GM18870 (cell line): Measurements from ENCODE around the gene STOX1.
"Not testable (repeated sequence)": the region's sequence is repeated elsewhere in the genome, so short reads cannot be mapped to it uniquely, and the experiment has no call there.

Experiments used
- ATAC-seq: cut with Tn5 transposase; IDR thresholded peaks from one replicate; pipeline ENCODE4 v1.9.1; 2021; ENCODE audit warnings: moderate library complexity; ENCODE audit not compliant: unreplicated experiment

The STOX1 gene, protein sequence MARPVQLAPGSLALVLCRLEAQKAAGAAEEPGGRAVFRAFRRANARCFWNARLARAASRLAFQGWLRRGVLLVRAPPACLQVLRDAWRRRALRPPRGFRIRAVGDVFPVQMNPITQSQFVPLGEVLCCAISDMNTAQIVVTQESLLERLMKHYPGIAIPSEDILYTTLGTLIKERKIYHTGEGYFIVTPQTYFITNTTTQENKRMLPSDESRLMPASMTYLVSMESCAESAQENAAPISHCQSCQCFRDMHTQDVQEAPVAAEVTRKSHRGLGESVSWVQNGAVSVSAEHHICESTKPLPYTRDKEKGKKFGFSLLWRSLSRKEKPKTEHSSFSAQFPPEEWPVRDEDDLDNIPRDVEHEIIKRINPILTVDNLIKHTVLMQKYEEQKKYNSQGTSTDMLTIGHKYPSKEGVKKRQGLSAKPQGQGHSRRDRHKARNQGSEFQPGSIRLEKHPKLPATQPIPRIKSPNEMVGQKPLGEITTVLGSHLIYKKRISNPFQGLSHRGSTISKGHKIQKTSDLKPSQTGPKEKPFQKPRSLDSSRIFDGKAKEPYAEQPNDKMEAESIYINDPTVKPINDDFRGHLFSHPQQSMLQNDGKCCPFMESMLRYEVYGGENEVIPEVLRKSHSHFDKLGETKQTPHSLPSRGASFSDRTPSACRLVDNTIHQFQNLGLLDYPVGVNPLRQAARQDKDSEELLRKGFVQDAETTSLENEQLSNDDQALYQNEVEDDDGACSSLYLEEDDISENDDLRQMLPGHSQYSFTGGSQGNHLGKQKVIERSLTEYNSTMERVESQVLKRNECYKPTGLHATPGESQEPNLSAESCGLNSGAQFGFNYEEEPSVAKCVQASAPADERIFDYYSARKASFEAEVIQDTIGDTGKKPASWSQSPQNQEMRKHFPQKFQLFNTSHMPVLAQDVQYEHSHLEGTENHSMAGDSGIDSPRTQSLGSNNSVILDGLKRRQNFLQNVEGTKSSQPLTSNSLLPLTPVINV

DNA sequence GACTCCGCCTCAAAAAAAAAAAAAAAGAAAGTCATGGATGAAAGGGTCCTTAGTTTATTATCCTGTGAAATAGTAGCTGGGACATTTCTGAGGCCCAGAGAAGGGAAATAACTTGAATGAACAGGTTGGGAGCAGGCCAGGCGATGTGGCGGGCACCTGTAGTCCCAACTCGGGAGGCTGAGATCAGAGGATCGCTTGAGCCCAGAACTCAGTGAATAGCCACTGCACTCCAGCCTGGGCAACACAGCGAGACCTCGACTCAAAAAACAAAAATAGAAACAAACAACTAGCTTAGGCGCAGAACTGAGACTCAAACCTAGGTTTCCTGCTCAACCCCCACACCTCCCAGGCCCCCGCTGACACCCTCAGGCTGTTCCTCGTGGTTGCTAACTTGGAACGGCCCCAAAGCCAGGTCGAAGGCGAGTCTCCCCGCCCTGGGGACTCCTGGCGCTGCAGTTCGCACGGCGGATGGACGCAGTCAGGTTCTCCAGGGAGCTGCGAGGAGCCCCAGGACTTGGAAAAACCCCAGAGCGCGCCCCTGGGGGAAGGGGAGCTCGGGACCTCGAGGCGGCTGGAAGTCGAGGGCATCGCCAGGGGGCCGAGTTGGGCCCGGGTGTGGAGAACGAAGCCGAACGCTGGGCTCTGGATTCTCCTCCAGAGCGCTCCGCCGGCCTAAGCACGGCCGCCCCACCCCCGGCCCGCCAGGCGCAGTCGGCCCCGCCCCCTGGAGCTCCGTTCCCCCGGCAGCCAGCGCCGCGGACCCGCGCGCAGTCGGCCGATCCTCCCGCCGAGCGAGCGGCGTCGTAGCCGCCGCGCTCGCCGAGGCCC is at the start of gene STOX1:
Gene STOX1, plus strand, starts transcription at position 768 of the 828 bp plus-strand sequence. CDS start 93 bp downstream, outside the sequence.
- no peak for ATAC-seq

DNA sequence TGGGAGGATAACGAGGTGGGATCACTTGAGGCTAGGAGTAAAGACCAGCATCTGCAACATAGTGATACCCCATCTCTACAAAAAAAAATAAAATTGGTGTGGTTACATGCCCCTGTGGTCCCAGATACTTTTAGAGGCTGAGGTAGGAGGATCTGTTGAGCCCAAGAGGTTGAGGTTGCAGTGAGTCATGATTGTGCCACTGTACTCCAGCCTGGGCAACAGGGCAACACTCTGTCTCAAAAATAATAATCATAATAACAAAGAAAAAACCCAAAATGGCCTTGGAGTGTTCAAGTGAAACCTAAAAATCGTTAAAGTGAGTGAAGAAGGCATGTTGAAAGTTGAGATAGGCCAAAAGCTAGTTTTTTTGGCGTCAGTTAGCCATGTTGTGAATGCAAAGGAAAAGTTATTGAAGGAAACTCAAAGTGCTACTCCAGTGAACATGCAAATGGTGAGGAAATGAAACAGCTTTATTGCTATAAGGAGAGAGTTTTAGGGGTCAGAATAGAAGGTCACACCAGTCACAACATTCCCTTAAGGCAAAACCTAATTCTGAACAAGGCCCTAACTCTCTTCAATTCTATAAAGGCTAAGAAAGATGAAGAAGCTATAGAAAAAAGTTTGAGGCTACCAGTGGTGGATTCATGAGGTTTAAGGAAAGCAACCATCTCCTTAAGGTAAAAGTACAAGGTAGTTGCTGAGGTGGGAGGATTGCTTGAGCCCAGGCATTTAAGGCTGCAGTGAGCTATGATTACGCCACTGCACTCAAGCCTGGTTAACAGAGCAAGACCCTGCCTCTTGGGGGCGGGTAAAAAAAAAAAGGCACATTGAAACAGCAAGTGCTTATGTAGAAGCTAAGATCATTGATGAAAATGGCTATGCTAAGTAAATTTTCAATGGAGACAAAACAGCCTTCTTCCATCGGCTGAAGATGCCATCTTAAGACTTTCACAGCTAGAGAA is 45.4 kb upstream of the STOX1 start:
- ATAC-seq, result no peak

DNA sequence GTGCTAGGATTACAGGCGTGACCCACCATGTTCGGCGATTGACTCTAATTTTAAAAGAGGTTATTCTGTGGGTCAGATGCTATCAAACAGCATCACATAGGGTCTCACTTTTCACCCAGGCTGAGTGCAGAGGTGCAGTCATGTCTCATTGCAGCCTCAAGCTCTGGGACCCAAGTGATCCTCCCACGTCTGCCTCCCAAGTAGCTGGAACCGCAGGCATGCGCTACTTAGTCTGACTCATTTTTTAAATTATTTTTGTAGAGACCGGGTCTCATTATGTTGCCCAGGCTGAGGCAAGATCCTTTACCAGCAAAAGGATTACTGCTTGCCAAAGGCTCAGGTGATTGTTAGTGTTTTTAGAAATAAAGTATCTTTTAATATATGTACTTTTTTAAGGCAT is 42.9 kb upstream of the STOX1 start:
- no peak for ATAC-seq

DNA sequence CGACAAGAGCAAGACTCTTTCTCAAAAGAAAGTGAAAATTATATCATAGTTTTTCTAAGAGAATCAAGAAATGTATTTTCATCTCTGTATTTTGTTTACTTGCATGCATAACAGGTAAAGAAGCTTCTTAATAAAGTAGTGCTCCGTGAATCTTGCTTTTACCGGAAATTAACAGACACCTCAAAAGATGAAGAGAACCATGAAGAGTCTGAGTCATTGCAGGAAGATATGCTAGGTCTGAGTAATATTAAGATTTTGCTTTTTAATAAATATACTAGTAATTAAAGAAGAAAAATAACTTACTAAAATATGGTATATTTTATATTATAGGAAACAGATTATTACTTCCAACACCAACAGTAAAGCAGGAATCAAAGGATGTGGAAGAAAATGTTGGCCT is 39.5 kb upstream of the STOX1 start:
- no peak for ATAC-seq

DNA sequence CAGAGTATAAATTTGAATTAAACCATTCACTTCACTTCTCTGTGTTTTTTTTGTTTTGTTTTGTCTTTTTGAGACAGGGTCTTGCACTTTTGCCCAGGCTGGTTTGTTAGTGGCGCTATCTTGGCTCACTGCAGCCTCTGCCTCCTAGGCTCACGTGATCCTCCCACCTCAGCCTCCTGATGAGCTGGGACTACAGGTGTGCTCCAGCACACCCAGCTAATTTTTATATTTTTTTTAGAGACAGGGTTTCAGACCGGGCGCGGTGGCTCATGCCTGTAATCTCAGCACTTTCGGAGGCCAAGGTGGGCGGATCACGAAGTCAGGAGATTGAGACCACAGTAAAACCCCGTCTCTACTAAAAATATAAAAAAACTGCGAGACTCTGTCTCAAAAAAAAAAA is 36.9 kb upstream of the STOX1 start:
- no peak for ATAC-seq

DNA sequence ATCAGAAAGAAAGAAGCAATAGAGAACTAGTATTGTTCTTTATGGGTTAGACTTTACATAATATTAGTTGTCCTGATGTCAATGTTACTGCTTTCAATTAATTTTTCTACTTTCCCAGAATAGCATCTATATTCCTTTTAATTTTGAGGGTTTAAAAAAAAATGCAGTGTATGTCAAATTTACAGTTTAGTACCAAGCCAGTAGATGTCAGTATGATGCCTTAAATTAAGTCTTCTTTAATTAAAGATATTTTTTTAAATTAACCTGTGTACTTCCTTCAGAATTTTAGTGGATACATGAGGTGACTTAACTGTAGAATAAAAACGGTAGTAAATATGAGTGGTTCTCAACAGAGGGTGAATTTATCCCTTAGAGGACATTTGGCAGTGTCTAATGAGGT is 35.2 kb upstream of the STOX1 start:
- ATAC-seq, result no peak

DNA sequence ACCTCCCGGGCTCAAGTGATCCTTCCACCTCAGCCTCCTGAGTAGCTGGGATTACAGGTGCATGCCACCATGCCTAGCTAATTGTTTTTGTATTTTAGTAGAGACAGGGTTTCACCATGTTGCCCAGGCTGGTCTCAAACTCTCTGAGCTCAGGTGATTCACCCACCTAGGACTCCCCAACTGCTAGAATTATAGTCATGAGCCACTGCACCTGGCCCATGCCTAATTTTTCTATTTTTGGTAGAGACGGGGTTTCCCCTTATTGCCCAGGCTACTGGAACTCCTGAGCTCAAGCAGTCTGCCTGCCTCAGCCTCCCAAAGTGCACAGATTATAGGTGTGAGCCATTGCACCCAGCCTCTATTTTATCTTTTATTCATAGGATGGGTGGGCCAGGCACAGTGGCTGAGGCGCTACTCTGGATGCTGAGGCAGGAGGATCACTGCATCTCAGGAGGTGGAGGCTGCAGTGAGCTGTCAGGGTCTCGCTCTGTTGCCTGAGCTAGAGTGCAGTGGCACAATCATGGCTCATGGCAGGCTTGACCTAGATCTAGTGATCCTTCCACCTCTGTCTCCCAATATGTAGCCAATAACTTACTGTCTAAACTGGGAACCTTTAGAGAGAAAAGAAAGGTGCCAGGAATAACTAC is 31.3 kb upstream of the STOX1 start:
- no peak for ATAC-seq

DNA sequence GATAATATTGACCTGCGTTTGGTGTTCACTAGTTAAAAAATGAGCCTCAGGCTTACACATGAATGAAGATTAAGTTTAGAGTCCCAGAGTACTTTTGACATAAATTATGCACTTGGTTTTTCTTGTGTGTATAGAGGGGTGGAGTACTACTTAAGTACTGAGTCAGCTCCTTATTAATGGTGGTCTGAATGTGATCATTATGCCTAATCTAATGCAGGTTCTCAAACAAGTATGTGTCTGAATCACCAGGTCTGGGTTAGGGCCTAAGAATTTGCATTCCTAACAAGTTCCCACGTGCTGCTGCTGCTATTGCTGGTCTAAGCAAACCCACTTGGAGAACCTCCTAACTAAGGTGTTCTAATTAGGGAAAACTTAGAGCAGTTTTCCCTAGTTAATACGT is 30.7 kb upstream of the STOX1 start:
- ATAC-seq, result no peak

DNA sequence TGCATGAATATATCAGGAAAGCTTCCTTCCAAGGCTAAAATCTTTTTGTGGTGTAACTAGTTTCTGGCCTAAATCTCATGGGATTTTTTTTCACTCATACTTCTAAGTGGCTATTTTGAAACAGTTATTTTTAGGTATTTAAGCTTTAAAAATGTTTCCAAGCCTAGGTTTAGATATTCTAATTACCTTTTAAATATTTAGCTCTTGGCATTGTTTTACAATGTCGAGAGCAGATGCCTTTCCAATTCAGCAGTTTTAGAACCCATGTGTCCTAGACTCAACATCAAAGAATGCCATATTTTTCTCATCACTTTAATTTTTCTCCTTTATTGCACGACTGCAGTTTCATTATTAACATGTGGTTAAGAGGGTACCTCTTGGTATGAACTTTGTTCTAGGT is 27.1 kb upstream of the STOX1 start:
- ATAC-seq, result no peak

DNA sequence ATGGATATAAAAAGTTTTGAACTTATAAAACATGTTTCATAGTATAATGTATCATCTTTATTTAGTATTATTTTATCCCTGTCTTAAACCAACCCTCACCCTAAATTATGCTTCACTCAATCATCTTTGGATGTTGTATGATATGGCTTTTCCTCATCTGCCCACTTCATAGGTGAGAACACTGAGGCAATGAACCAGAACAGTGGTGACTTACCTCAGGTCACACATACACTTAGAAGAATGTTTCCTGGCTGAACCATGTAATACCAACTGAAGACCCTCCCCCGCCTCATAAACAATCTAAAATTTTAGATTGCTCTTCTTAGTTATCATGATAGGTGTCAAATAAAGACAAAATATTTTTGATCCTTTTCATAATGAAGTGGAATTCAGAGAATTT is 22.6 kb upstream of the STOX1 start:
- ATAC-seq, result no peak

DNA sequence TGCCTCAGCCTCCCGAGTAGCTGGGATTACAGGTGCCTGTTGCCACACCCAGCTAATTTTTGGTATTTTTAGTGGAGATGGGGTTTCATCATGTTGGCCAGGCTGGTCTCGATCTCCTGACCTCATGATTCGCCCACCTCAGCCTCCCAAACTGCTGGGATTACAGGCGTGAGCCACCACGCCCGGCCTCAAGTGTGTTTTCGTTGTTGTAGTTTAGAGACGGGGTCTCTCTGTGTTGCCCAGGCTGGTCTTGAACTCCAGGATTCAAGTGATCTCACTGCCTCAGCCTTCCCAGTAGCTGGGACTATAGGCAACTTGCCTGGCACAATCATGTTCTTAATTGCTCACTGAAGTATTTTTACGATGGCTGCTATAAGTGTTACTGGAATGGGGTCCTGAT is 16.5 kb upstream of the STOX1 start:
- ATAC-seq, result not testable (repeated sequence)

DNA sequence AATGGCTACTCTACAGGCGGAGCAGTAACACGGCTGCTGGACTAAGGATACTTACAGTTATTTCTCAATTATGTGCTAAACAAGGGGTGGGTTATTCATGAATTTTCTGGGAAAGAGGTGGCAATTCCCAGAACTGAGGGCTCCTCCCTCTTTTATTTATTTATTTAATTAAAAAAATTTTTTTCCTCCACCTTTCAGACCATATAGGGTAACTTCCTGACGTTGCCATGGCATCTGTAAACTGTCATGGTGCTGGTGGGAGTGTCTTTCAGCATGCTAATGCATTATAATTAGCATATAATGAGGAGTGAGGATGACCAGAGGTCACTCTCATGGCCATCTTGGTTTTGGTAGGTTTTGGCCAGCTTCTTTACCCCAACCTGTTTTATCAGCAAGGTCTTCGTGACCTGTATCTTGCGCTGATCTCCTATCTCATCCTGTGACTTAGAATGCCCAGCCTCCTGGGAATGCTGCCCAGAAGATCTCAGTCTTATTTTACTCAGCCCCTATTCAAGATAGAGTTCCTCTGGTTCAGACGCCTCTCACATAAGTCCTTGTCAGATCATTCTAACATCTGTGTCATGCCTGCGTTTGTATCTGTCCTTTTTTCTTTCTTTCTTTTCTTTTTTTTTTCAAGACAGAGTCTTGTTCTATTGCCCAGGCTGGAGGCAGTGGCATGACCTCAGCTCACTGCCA is 15.9 kb upstream of the STOX1 start:
- ATAC-seq, result no peak

DNA sequence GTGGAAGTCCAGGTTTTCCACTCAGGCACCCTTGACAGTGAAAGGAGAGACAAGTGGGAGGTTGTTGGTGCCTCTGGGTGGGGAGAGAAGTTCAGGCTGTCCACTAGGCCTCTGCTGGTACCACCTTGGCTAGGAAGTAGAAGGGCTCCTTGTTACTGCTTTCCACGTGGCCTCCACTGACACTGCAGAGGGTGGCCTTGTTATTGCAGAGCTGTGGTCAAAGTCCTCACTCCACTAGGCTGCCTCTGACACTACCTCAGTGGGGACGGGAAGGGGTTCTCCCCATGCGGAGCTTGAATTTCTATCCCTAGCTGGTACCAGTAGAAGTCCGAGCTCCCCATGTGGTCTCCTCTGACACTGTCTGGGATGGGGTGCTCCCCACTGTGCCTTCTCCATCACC is 14.9 kb upstream of the STOX1 start:
- ATAC-seq, result no peak

DNA sequence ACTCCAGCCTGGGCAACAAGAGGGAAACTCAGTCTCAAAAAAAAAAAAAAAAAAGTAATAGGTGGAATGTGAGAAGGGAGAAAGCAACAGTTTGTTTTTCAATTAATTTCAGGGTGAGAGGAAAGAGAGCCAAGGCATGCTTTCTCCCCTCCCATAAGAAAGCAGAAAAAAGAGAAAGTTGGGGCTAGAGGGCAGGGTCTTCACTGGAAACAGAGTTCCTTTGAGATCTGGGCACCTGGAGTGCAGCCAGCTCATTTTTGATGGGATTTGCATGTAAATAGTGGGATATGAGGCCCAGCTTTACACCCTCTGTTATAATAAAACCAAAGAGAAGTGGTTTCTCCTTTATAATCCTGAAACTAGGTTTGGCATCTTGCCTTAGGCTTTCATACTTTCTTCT is 13.8 kb upstream of the STOX1 start:
- no peak for ATAC-seq

DNA sequence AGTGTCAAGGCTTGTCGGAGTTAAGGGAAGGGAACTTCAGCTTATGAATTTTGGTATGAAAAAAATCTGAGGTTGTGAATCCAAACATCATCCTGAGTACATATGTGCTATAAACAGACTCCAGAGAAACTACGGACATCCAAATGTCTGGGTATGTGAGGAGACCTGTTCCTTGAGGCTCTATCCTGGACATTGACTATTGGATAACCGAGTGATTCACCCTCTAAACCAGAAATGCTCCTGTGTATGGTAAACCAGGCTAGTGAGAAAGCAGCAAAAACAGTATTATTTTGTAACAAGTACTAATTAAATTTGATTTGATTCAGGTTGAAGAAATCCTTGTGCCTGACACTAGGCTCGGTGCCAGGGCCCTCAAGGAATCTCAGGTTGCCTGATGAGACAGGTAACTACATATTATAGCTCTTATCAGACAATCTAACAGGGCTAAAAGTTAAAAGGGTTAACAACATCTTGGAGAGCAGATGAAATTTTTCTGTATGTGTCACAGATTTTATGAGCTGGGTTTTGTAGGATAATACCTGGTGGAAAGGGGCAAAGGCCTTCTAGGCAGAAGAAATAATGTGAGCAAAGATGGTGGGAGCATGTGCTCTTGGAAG is 10.4 kb upstream of the STOX1 start:
- no peak for ATAC-seq

DNA sequence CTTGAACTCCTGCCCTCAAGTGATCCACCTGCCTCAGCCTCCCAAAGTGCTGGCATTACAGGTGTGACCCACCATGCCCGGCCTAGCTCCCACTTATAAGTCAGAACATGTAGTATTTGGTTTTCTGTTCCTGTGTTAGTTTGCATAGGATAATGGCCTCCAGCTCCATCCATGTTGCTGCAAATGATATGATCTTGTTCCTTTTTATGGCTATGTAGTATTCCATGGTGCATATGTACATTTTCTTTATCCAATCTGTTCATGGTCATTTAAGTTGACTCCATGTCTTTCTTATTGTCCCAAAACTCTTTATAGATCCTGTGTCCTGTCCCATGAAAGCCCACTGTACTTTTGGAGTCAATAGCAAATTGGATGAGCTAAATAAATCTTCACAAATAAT is 7.0 kb upstream of the STOX1 start:
- ATAC-seq, result not testable (repeated sequence)

DNA sequence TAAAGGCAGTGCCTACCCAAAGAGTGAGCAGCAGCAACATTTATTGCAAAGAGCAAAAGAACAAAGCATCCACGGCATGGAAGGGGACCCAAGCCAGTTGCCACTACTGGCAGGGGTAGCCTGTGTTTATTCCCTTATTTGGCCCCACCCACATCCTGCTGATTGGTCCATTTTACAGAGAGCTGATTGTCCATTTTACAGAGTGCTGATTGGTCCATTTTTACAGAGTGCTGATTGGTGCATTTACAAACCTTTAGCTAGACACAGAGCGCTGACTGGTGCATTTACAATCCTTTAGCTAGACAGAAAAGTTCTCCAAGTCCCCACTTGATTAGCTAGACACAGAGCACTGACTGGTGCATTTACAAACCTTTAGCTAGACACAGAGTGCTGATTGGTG is 4.7 kb upstream of the STOX1 start:
- ATAC-seq, result not testable (repeated sequence)

DNA sequence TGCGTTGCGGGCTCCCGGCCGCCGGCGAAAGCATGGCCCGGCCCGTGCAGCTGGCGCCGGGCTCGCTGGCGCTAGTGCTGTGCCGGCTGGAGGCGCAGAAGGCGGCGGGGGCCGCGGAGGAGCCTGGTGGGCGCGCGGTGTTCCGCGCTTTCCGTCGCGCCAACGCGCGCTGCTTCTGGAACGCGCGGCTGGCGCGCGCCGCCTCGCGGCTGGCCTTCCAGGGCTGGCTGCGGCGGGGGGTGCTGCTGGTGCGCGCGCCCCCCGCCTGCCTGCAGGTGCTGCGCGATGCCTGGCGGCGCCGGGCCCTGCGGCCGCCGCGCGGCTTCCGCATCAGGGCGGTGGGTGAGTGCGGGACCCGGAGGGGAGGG is 245 bp downstream of the STOX1 start:
- not testable (repeated sequence) for ATAC-seq
